Spleen (tissue), 11 donors: ENCODE data around the gene TRIM38. TPM values are rescaled to one million over a fixed set of nuclear protein-coding genes. Genes with fewer than 3 reads are reported as not detected.

Experiments
- DNase-seq: peaks from one replicate; pipeline ENCODE4 v3.0.0-alpha.2; 2020
- H3K27ac ChIP-seq, 8 donors: fragments of 200-600 bp; sonication (generic) in 7 of 8; 1 replicate in 4 of 8; 2 replicates in 4 of 8; pipeline versions ENCODE4 v1.5.0 to v1.8.0; 2016 to 2021; ENCODE audit warnings: inconsistent platforms in 4 of 8, mild to moderate bottlenecking in 4 of 8, moderate library complexity in 1 of 8
- H3K27me3 ChIP-seq, 7 donors: fragments of 200-600 bp; sonication (generic) in 6 of 7; replicated peaks in 1 of 7; 1 replicate in 4 of 7; 2 replicates in 3 of 7; pipeline versions ENCODE4 v1.5.0 to v1.8.0; 2016 to 2021; ENCODE audit warnings: inconsistent platforms in 3 of 7, mild to moderate bottlenecking in 1 of 7
- H3K36me3 ChIP-seq, 6 donors: fragments of 200-600 bp; sonication (generic) in 5 of 6; 1 replicate in 4 of 6; 2 replicates in 2 of 6; pipeline versions ENCODE4 v1.5.0 to v1.8.0; 2016 to 2021; ENCODE audit warnings: inconsistent platforms in 2 of 6
- H3K4me1 ChIP-seq, 6 donors: fragments of 200-600 bp; sonication (generic) in 5 of 6; 1 replicate in 3 of 6; 2 replicates in 3 of 6; pipeline versions ENCODE4 v1.5.0 to v1.8.0; 2016 to 2021; ENCODE audit warnings: inconsistent platforms in 3 of 6
- H3K4me3 ChIP-seq, 8 donors: fragments of 200-600 bp; sonication (generic) in 7 of 8; 1 replicate in 4 of 8; 2 replicates in 4 of 8; pipeline versions ENCODE4 v1.5.0 to v1.8.0; 2016 to 2021; ENCODE audit warnings: inconsistent platforms in 4 of 8, mild to moderate bottlenecking in 4 of 8, moderate library complexity in 2 of 8
- H3K9me3 ChIP-seq, 8 donors: fragments of 200-600 bp; sonication (generic) in 7 of 8; 1 replicate in 4 of 8; 2 replicates in 4 of 8; pipeline versions ENCODE4 v1.5.0 to v1.8.0; 2016 to 2021; ENCODE audit warnings: inconsistent platforms in 4 of 8
- POLR2A ChIP-seq, 3 donors: fragments of 450-650 bp; IDR thresholded peaks; one replicate each; pipeline ENCODE4 v1.5.1; 2017; ENCODE audit warnings: antibody characterized with exemption in 3 of 3, mild to moderate bottlenecking in 1 of 3
- POLR2AphosphoS5 ChIP-seq, 3 donors: sonication (generic); formaldehyde crosslinking; IDR thresholded peaks; one replicate each; pipeline ENCODE4 v1.5.1; 2017; ENCODE audit warnings: antibody characterized with exemption in 3 of 3
- whole genome bisulfite sequencing, 5 donors: extraction: QIAGEN DNeasy Blood & Tissue Kit in 3 of 5; methylation state at CpG; one replicate each; pipeline versions ENCODE4 v1.1.5 to v1.1.7; 2013 to 2018; 5-methylcytosine and 5-hydroxymethylcytosine counted together
- intact Hi-C: fragments of 100-400 bp; cut with DNase I; formaldehyde crosslinking; loops from one replicate; pipeline ENCODE4 v1.15.0; 2023; ENCODE audit warnings: low total_unique reads
- polyA plus RNA-seq, 3 donors: library from polyadenylated mRNA; stranded (reverse); fragments of 200-250 nt; gene quantifications; one replicate each; pipeline ENCODE4 v1.2.1, GENCODE V29; 2013
- total RNA-seq, 7 donors: library from RNA; depleted of rRNA in 3 of 7; stranded (reverse); fragments of >200 nt in 3 of 7; fragmentation: NEBNext Ultra II Directional in 4 of 7; extraction: Animal tissue kit (Norgen Biotek cat#: 25700) in 4 of 7; gene quantifications; one replicate each; pipeline versions ENCODE4 v1.1.0 to v1.2.1, GENCODE V29; 2016 to 2021
- TF ChIP-seq, protein P1 (sequence below), 11 experiments: fragments of 200-600 bp in 7 of 11; fragments of 450-650 bp in 4 of 11; sonication (generic) in 4 of 11; IDR thresholded peaks in 8 of 11; conservative IDR thresholded peaks in 3 of 11; 1 replicate in 7 of 11; 2 replicates in 4 of 11; pipeline versions ENCODE4 v1.4.0 to v1.8.0; 2016 to 2021; ENCODE audit warnings: antibody characterized with exemption in 11 of 11, inconsistent platforms in 4 of 11, mild to moderate bottlenecking in 1 of 11
- donor health status: healthy with polysubstance abuse.
- donor health status: DM: no; HTN: no; CAD: no; lungs with moderate emphysema.
- donor health status: DM: no; HTN: no; CAD: no.
- donor health status: Bipolar disorder and iron deficiency.
- donor health status: healthy.
- donor health status: DM: no; HTN: no; CAD: no.
- donor health status: DM: yes; HTN: yes; CAD: no.

TRIM38 gene
- total and polyA plus RNA-seq, 10 donors, result 8.0 to 34.4 (median 28.1) TPM

- no peaks in the 10 kb centered on the region for H3K36me3 ChIP-seq
- WGBS, 5 donors, result 82 to 92% (median 86%) methylated on average over 7 of the region's 7 CpGs
- H3K9me3 ChIP-seq, result no peaks in the 10 kb centered on the region
- intact Hi-C loops, result no loop called here
- no peaks in the 10 kb centered on the region for H3K27me3 ChIP-seq
- H3K4me1 ChIP-seq, result no peaks in the 10 kb centered on the region
- no peak overlapping the region for H3K27ac ChIP-seq
- TF ChIP-seq POLR2AphosphoS5 (IDR thresholded peaks at IDR 0.05) (no peak), POLR2A (IDR thresholded peaks at IDR 0.05) (no peak)
- TF ChIP-seq, protein P1, sequence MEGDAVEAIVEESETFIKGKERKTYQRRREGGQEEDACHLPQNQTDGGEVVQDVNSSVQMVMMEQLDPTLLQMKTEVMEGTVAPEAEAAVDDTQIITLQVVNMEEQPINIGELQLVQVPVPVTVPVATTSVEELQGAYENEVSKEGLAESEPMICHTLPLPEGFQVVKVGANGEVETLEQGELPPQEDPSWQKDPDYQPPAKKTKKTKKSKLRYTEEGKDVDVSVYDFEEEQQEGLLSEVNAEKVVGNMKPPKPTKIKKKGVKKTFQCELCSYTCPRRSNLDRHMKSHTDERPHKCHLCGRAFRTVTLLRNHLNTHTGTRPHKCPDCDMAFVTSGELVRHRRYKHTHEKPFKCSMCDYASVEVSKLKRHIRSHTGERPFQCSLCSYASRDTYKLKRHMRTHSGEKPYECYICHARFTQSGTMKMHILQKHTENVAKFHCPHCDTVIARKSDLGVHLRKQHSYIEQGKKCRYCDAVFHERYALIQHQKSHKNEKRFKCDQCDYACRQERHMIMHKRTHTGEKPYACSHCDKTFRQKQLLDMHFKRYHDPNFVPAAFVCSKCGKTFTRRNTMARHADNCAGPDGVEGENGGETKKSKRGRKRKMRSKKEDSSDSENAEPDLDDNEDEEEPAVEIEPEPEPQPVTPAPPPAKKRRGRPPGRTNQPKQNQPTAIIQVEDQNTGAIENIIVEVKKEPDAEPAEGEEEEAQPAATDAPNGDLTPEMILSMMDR (IDR thresholded peaks at IDR 0.05 in 8 of 11, conservative IDR thresholded peaks at IDR 0.05 in 3 of 11), result no peak
- no peak overlapping the region for H3K4me3 ChIP-seq
- no peak for DNase-seq
Measured at GRCh38 chr6:25916789-25917490, 45.7 kb upstream of the TRIM38 start.

- Histone ChIP-seq H3K27ac (no peak overlapping the region), H3K4me3 (no peak overlapping the region), H3K9me3 (no peaks in the 10 kb centered on the region), H3K4me1 (no peaks in the 10 kb centered on the region), H3K36me3 (no peaks in the 10 kb centered on the region), H3K27me3 (no peaks in the 10 kb centered on the region)
- intact Hi-C loops, result no loop called here
- 65 to 84% (median 73%) methylated on average over 5 of the region's 5 CpGs for WGBS, 5 donors
- DNase-seq, result no peak
- TF ChIP-seq POLR2A (IDR thresholded peaks at IDR 0.05), result no peak
- TF ChIP-seq, protein P1 (IDR thresholded peaks at IDR 0.05 in 8 of 11, conservative IDR thresholded peaks at IDR 0.05 in 3 of 11), result no peak
- no peak for TF ChIP-seq POLR2AphosphoS5 (IDR thresholded peaks at IDR 0.05)
Measured at GRCh38 chr6:25918083-25918683, 44.4 kb upstream of the TRIM38 start.

DNA sequence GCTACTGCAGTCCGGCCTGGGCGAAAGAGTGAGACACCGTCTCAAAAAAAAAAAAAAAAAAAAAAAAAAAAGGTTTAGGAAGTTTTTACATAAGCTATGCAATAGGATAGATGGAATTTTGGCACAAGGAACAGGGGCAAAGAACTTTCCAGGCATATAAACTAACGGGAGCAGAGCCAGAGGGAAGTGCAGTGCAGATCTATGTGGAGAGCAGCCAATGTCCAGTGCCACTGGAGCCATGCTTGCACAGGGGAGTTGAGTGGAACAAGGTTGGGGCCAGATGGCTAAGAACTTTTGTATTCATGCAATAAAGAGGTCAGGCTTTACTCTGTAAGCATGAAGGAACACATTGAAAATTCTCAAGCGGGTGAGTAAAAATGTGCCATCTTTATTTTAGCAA is 42.9 kb upstream of the TRIM38 start:
- Histone ChIP-seq H3K4me1 (no peaks in the 10 kb centered on the region), H3K27ac (no peak overlapping the region), H3K4me3 (no peak overlapping the region), H3K9me3 (no peaks in the 10 kb centered on the region), H3K36me3 (no peaks in the 10 kb centered on the region), H3K27me3 (no peaks in the 10 kb centered on the region)
- WGBS, 5 donors, result 87 to 95% (median 93%) methylated on average over 4 to 5 of the region's 5 CpGs
- DNase-seq, result no peak
- TF ChIP-seq POLR2A (IDR thresholded peaks at IDR 0.05) (no peak), POLR2AphosphoS5 (IDR thresholded peaks at IDR 0.05) (no peak)
- TF ChIP-seq, protein P1 (IDR thresholded peaks at IDR 0.05 in 8 of 11, conservative IDR thresholded peaks at IDR 0.05 in 3 of 11), result no peak
- intact Hi-C loops, result no loop called here

DNA sequence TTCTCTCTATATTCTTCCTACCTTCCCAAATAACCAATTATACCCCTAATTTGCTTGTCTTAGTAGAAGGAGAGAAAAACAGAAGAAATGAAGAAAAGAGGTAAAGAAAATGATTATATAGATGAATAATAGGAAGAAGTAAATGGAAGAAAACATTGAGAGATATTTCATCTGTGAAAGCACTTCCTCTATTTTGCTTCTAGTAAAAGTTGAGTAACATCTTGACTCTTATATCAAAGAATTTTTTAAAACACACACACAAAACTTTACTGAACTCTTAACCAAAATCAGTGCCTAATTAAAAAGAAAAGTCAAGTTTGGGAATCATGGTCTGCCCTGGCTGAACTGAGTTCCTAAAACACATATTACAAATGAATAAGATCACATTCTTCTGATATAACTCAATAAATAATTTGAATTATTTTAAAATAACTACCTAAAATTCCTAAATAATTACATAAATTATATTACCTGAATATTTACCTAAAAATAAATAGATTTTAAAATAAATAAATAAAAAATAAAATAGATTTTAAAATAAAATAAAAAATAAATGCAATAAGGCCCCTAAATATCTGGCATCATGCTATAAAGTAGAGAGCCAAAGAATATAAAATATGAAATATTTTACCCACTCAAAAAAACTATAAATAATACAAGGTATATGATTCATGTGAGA is 40.9 kb upstream of the TRIM38 start:
- TF ChIP-seq POLR2A (IDR thresholded peaks at IDR 0.05), result no peak
- TF ChIP-seq POLR2AphosphoS5 (IDR thresholded peaks at IDR 0.05), result no peak
- TF ChIP-seq, protein P1 (IDR thresholded peaks at IDR 0.05 in 8 of 11, conservative IDR thresholded peaks at IDR 0.05 in 3 of 11), result no peak
- Histone ChIP-seq H3K9me3 (no peaks in the 10 kb centered on the region), H3K27me3 (no peaks in the 10 kb centered on the region), H3K4me3 (no peak overlapping the region), H3K36me3 (no peaks in the 10 kb centered on the region), H3K27ac (no peak overlapping the region), H3K4me1 (no peaks in the 10 kb centered on the region)
- intact Hi-C loops, result no loop called here
- DNase-seq, result no peak
